IMR-90 (cell line): ENCODE data around the gene TRIM43B. TPM values are rescaled to one million over a fixed set of nuclear protein-coding genes. Genes with fewer than 3 reads are reported as not detected.

Experiments
- ATAC-seq: fragments of 200-7000 bp; cut with Tn5 transposase; 2 replicates; pipeline ENCODE4 v1.9.1; 2020; ENCODE audit warnings: low read depth, mild to moderate bottlenecking, moderate library complexity
- BruUV-seq: library from RNA; stranded (reverse); fragments of 400-500 nt; replicated peaks from 2 replicates; lab custom pipeline; 2021; lab: Mats Ljungman, UMichigan
- CTCF ChIA-PET: fragments of 300-600 bp; formaldehyde crosslinking; extraction: SDS; loops from one replicate; lab custom pipeline; 2021; ENCODE audit warnings: antibody characterized with exemption; lab: Yijun Ruan, JAX
- POLR2A ChIA-PET: fragments of 300-600 bp; sonication (Branson Sonifier 250); formaldehyde crosslinking; loops from one replicate; lab custom pipeline; 2022; ENCODE audit warnings: antibody characterized with exemption; ENCODE audit not compliant: unreplicated experiment; lab: Charles Lee
- DNase-seq: peaks from one replicate; pipeline ENCODE4 v3.0.0; 2013
- H2AFZ ChIP-seq: replicated peaks from 2 replicates; pipeline ENCODE3; 2013; ENCODE audit warnings: low read length, mild to moderate bottlenecking; ENCODE audit not compliant: poor library complexity
- H2AK5ac ChIP-seq: 2 replicates; pipeline ENCODE4 v1.6.1; 2013; ENCODE audit warnings: low read depth, low read length, inconsistent platforms
- H2AK9ac ChIP-seq: replicated peaks from 2 replicates; pipeline ENCODE3; 2013; ENCODE audit warnings: mild to moderate bottlenecking, low read depth, low read length, moderate library complexity; ENCODE audit not compliant: poor library complexity
- H2BK120ac ChIP-seq: 2 replicates; pipeline ENCODE4 v1.6.1; 2013; ENCODE audit warnings: low read depth, low read length, inconsistent platforms
- H2BK15ac ChIP-seq: 3 replicates; pipeline ENCODE4 v1.6.1; 2013; ENCODE audit warnings: low read depth, low read length, inconsistent platforms
- H2BK20ac ChIP-seq: 2 replicates; pipeline ENCODE4 v1.6.1; 2013; ENCODE audit warnings: low read depth, mild to moderate bottlenecking, inconsistent platforms, low read length, moderate library complexity
- H2BK5ac ChIP-seq: 2 replicates; pipeline ENCODE4 v1.6.1; 2013; ENCODE audit warnings: mild to moderate bottlenecking, low read depth, low read length, inconsistent platforms; ENCODE audit not compliant: poor library complexity, severe bottlenecking
- H3K14ac ChIP-seq: replicated peaks from 2 replicates; pipeline ENCODE4 v1.6.1; 2013; ENCODE audit warnings: low read depth, low read length, inconsistent platforms
- H3K18ac ChIP-seq: 2 replicates; pipeline ENCODE4 v1.6.1; 2013; ENCODE audit warnings: low read depth, low read length, control low read depth
- H3K23ac ChIP-seq: 2 replicates; pipeline ENCODE4 v1.6.1; 2013; ENCODE audit warnings: low read depth, low read length, inconsistent platforms
- H3K27ac ChIP-seq: 2 replicates; pipeline ENCODE4 v1.5.1; 2013; ENCODE audit warnings: mild to moderate bottlenecking, control low read depth, low read length; ENCODE audit not compliant: insufficient read depth
- H3K27me3 ChIP-seq: 2 replicates; pipeline ENCODE4 v1.6.1; 2013; ENCODE audit warnings: low read length; ENCODE audit not compliant: control insufficient read depth, insufficient read depth
- H3K36me3 ChIP-seq: 2 replicates; pipeline ENCODE4 v1.6.1; 2013; ENCODE audit warnings: low read length, mixed read lengths; ENCODE audit not compliant: control insufficient read depth, insufficient read depth
- H3K4ac ChIP-seq: 2 replicates; pipeline ENCODE4 v1.6.1; 2013; ENCODE audit warnings: low read depth, low read length, inconsistent platforms
- H3K4me1 ChIP-seq: 2 replicates; pipeline ENCODE4 v1.6.1; 2013; ENCODE audit warnings: low read length, mixed read lengths; ENCODE audit not compliant: control insufficient read depth, insufficient read depth
- H3K4me2 ChIP-seq: 2 replicates; pipeline ENCODE4 v1.6.1; 2013; ENCODE audit warnings: low read depth, mild to moderate bottlenecking, control low read depth, low read length, moderate library complexity
- H3K4me3 ChIP-seq: 2 replicates; pipeline ENCODE4 v1.5.1; 2013; ENCODE audit warnings: low read depth, mild to moderate bottlenecking, control low read depth, low read length, moderate library complexity; ENCODE audit not compliant: insufficient read depth
- H3K56ac ChIP-seq: 2 replicates; pipeline ENCODE4 v1.6.1; 2013; ENCODE audit warnings: low read length, inconsistent platforms; ENCODE audit not compliant: insufficient read depth; ENCODE audit errors: extremely low read depth
- H3K79me1 ChIP-seq, 2 experiments: 2 replicates each; pipeline ENCODE4 v1.6.1; 2013; ENCODE audit warnings: low read length in 2 of 2, inconsistent platforms in 1 of 2, low read depth in 1 of 2
- H3K9ac ChIP-seq: 2 replicates; pipeline ENCODE4 v1.6.1; 2013; ENCODE audit warnings: low read depth, low read length, control low read depth
- H3K9me1 ChIP-seq: 2 replicates; pipeline ENCODE4 v1.6.1; 2013; ENCODE audit warnings: low read length, inconsistent platforms; ENCODE audit not compliant: insufficient read depth
- H3K9me3 ChIP-seq: 2 replicates; pipeline ENCODE4 v1.6.1; 2013; ENCODE audit warnings: low read length; ENCODE audit not compliant: control insufficient read depth, insufficient read depth
- H4K20me1 ChIP-seq: 2 replicates; pipeline ENCODE4 v1.6.1; 2013; ENCODE audit warnings: low read length, inconsistent platforms; ENCODE audit not compliant: insufficient read depth
- H4K5ac ChIP-seq: 2 replicates; pipeline ENCODE4 v1.6.1; 2013; ENCODE audit warnings: mild to moderate bottlenecking, low read depth, low read length, control low read depth
- H4K8ac ChIP-seq, 2 experiments: 2 replicates each; pipeline ENCODE4 v1.6.1; 2013; ENCODE audit warnings: low read depth in 2 of 2, low read length in 2 of 2, control low read depth in 1 of 2, inconsistent platforms in 1 of 2
- H4K91ac ChIP-seq: 2 replicates; pipeline ENCODE4 v1.6.1; 2013; ENCODE audit warnings: low read depth, low read length, inconsistent platforms; ENCODE audit not compliant: insufficient read depth
- FOS ChIP-seq: fragments of 150-350 bp; IDR thresholded peaks from 2 replicates; pipeline ENCODE4 v1.6.1; 2016; ENCODE audit warnings: low read depth, low read length
- MAFK ChIP-seq: IDR thresholded peaks from 2 replicates; pipeline ENCODE4 v1.6.1; 2012; ENCODE audit warnings: low read depth, low read length, improper control_type of control experiment
- WGBS, 2 experiments: methylation state at CpG; one replicate each; pipeline versions ENCODE4 v1.1.5 to v1.1.7; 2013; ENCODE audit warnings: missing lambda C conversion rate in 2 of 2; ENCODE audit not compliant: insufficient read length in 1 of 2; ENCODE audit errors: extremely low coverage in 2 of 2; 5-methylcytosine and 5-hydroxymethylcytosine counted together
- dilution Hi-C: fragments of 300-500 bp; cut with HindIII; formaldehyde crosslinking; loops from one replicate; pipeline ENCODE4 v1.14.3; 2018; ENCODE audit warnings: low sequenced_read_pairs; ENCODE audit not compliant: unreplicated experiment
- in situ Hi-C: fragments of 300-500 bp; cut with MboI; formaldehyde crosslinking; loops from 3 replicates; pipeline ENCODE4 v1.14.3; 2019; ENCODE audit warnings: low sequenced_read_pairs, inconsistent platforms, mixed read lengths
- intact Hi-C: fragments of 100-400 bp; cut with micrococcal nuclease; formaldehyde crosslinking; loops from 2 replicates; pipeline ENCODE4 v1.10.0; 2022
- polyA plus RNA-seq, 3 experiments: library from polyadenylated mRNA; depleted of rRNA; stranded (reverse); fragments of >200 nt; gene quantifications; 2 replicates each; pipeline ENCODE4 v1.2.3, GENCODE V29; 2012; ENCODE audit warnings: low replicate concordance in 1 of 3
- total RNA-seq: library from RNA; depleted of rRNA; stranded (reverse); fragments of >200 nt; gene quantifications from 2 replicates; pipeline ENCODE4 v1.2.3, GENCODE V29; 2012

Gene TRIM43B
- total and polyA plus RNA-seq, 2 of the 4 experiments (the other 2 are of a cell fraction), result not detected

- H2BK120ac ChIP-seq, result no peak overlapping the region
- H2BK15ac ChIP-seq, result no peak overlapping the region
- H4K20me1 ChIP-seq, result no peaks in the 10 kb centered on the region
- H2AK5ac ChIP-seq, result no peak overlapping the region
- no peak overlapping the region for H4K91ac ChIP-seq
- CTCF ChIA-PET, result no interaction called here
- no peak overlapping the region for H3K4ac ChIP-seq
- peak; percentile 33; the same call in 1 of the 2 replicates for TF ChIP-seq MAFK
- TF ChIP-seq FOS, result no peak
- H3K36me3 ChIP-seq, result no peaks in the 10 kb centered on the region
- ATAC-seq (no peak), DNase-seq (no peak)
- WGBS, 2 experiments, result no CpG with 5 or more reads among the region's 2 CpGs
- H3K23ac ChIP-seq, result no peak overlapping the region
- dilution Hi-C loops (no loop called here), intact Hi-C loops (no loop called here), in situ Hi-C loops (no loop called here)
- no peak overlapping the region for H3K56ac ChIP-seq
- no peak overlapping the region for H3K4me3 ChIP-seq
- H3K9me3 ChIP-seq, result no peaks in the 10 kb centered on the region
- peaks cover 3% of the 10 kb centered on the region for H3K4me1 ChIP-seq
- H2AK9ac ChIP-seq, result no peak overlapping the region
- H3K9me1 ChIP-seq, result 0 out of 2 replicates have a peak, but pooled peaks cover 7% of the 10 kb centered on the region
- no TSS peak for BruUV-seq
- H3K27me3 ChIP-seq, result peaks cover 2% of the 10 kb centered on the region
- H2BK5ac ChIP-seq, result no peak overlapping the region
- no peak overlapping the region for H3K14ac ChIP-seq
- H3K4me2 ChIP-seq, result no peak overlapping the region
- peaks cover 0 to 19% of the 10 kb centered on the region in 2 experiments; a peak in 2 of 4 replicates for H3K79me1 ChIP-seq
- no peak overlapping the region for H3K18ac ChIP-seq
- H4K8ac ChIP-seq, result no peak overlapping the region
- H2AFZ ChIP-seq, result no peak overlapping the region
- no peak overlapping the region for H3K27ac ChIP-seq
- POLR2A ChIA-PET, result no interaction called here
- no peak overlapping the region for H4K5ac ChIP-seq
- H2BK20ac ChIP-seq, result no peak overlapping the region
- no peak overlapping the region for H3K9ac ChIP-seq
Observed at GRCh38 chr2:95524195-95524594, 39.6 kb upstream of the TRIM43B start.
